Activated CD4-positive, alpha-beta memory T cell treated with anti-CD3 and anti-CD28 coated beads for 36 hours (primary cell): Measurements from ENCODE around the gene NELFB. TPM values are rescaled to one million over a fixed set of nuclear protein-coding genes. Genes with fewer than 3 reads are reported as not detected.

Source experiments
- CTCF ChIA-PET: fragments of 350-600 bp; sonication (Branson Sonifier 250); formaldehyde crosslinking; loops from one replicate; lab custom pipeline; 2021; ENCODE audit warnings: antibody characterized with exemption, inconsistent platforms; lab: Charles Lee
- POLR2A ChIA-PET: fragments of 350-600 bp; sonication (Branson Sonifier 250); formaldehyde crosslinking; loops from one replicate; lab custom pipeline; 2021; ENCODE audit warnings: antibody characterized with exemption; lab: Charles Lee
- DNase-seq: peaks from one replicate; pipeline ENCODE4 v3.0.0-alpha.2; 2020
- H3K27ac Mint-ChIP-seq: one replicate; pipeline ENCODE4 v1.8.0; 2021; ENCODE audit warnings: mixed read lengths
- H3K27me3 Mint-ChIP-seq: one replicate; pipeline ENCODE4 v1.8.0; 2021; ENCODE audit warnings: mixed read lengths
- H3K36me3 Mint-ChIP-seq: one replicate; pipeline ENCODE4 v1.8.0; 2021; ENCODE audit warnings: mixed read lengths
- H3K4me1 Mint-ChIP-seq: one replicate; pipeline ENCODE4 v1.8.0; 2021; ENCODE audit warnings: low read depth, mixed read lengths
- H3K4me3 Mint-ChIP-seq: one replicate; pipeline ENCODE4 v1.8.0; 2021; ENCODE audit warnings: mild to moderate bottlenecking, mixed read lengths
- H3K9me3 Mint-ChIP-seq: one replicate; pipeline ENCODE4 v1.8.0; 2021; ENCODE audit warnings: mixed read lengths
- intact Hi-C: fragments of 100-400 bp; cut with micrococcal nuclease; formaldehyde crosslinking; loops from one replicate; pipeline ENCODE4 v1.15.1; 2023
- total RNA-seq, 2 experiments: library from RNA; stranded (reverse); gene quantifications; one replicate each; pipeline ENCODE4 v1.2.3, GENCODE V29; 2021

Gene NELFB
- total RNA-seq, 2 experiments from 2014 or later: 57.2 to 57.9 TPM

GRCh38 chr9:137225699-137226331, 29.3 kb upstream of the NELFB start:
- peaks cover 5% of the 10 kb centered on the region for H3K4me1 Mint-ChIP-seq
- H3K27ac Mint-ChIP-seq: no peak overlapping the region
- CTCF ChIA-PET: interaction anchor here (0.6 to 6.6 kb wide), 9 partner anchors 11 to 196 kb away, joined by 3 to 54 read pairs (median 10); partner anchors contain the start of genes DPP7 and SSNA1
- POLR2A ChIA-PET: interaction anchor here (0.6 to 6.8 kb wide), 4 partner anchors 15 to 38 kb away, joined by 3 to 38 read pairs (median 3); partner anchors contain the start of genes SSNA1, TPRN and TUBB4B
- H3K4me3 Mint-ChIP-seq: no peak overlapping the region
- H3K9me3 Mint-ChIP-seq: no peaks in the 10 kb centered on the region
- peaks cover 5% of the 10 kb centered on the region for H3K27me3 Mint-ChIP-seq
- no peaks in the 10 kb centered on the region for H3K36me3 Mint-ChIP-seq
- intact Hi-C loops: no loop called here
- no peak for DNase-seq

DNA sequence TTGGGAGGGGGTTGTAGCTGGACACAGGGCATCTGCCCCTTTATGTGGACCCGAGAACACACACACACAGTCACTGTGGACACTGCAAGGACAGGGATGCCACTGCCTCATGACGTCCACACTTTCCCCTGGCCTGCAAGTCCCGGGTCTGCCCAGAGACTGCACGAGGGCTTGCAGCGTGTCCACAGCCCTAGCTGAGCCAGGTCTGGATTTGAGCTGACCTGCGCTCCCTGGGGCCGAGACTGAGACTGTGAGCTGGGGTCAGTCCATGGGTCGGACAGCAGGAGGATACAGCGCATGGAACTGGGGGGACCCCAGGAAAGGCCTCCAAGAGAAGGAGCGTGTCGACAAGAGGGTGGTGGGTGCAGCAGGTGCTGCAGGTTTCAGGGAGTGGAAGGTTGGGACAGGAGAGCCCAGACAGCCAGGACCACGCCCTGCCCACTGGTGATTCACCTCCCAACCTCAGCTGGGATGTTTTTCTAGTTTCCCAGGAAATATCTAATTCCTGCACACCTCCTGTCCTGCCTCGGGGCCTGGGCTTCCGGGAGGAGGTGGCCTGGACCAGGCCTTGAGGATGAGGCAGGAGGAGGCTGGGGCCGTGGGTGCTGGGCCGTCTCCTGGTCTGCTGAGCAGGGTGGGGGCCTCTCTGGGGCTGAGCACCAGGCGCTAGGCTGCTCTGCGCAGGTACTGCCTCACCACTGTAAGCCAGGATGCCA, 28.6 kb upstream of the NELFB start:
- POLR2A ChIA-PET: interaction anchor here (6.8 kb wide), 1 partner anchor 14 kb away, joined by 38 read pairs; the partner anchor contains the start of gene TUBB4B
- H3K9me3 Mint-ChIP-seq: no peaks in the 10 kb centered on the region
- peaks cover 5% of the 10 kb centered on the region for H3K27me3 Mint-ChIP-seq
- no peaks in the 10 kb centered on the region for H3K36me3 Mint-ChIP-seq
- intact Hi-C loops: no loop called here
- no peak overlapping the region for H3K27ac Mint-ChIP-seq
- no peak for DNase-seq
- H3K4me1 Mint-ChIP-seq: peaks cover 5% of the 10 kb centered on the region
- no peak overlapping the region for H3K4me3 Mint-ChIP-seq
- CTCF ChIA-PET: interaction anchor here (0.6 to 6.6 kb wide), 19 partner anchors 10 to 197 kb away, joined by 3 to 54 read pairs (median 5); partner anchors contain the start of genes DPP7, NDOR1, SSNA1 and TMEM203

GRCh38 chr9:137227054-137227852, 27.9 kb upstream of the NELFB start, which contains the start of gene RNF224:
TSS of gene RNF224 (plus strand) at chr9:137227502. CDS start at chr9:137228336, 834 bp downstream.
- Mint-ChIP-seq H3K4me3 (no peak within 1 kb of the TSS), H3K4me1 (peaks cover 5% of the 10 kb centered on the region), H3K27ac (peak within 1 kb of the TSS; percentile 64), H3K27me3 (peaks cover 5% of the 10 kb centered on the region), H3K36me3 (no peaks in the 10 kb centered on the region), H3K9me3 (no peaks in the 10 kb centered on the region)
- ChIA-PET CTCF (interaction anchor here (0.7 to 6.6 kb wide), 28 partner anchors 9 to 198 kb away, joined by 3 to 54 read pairs (median 4); partner anchors contain the start of genes DPP7, NDOR1, NELFB and TMEM203), POLR2A (interaction anchor here (0.6 to 6.8 kb wide), 2 partner anchors 14 to 107 kb away, joined by 3 to 38 read pairs; partner anchors contain the start of gene TUBB4B)
- intact Hi-C loops: no loop called here
- peak; percentile 86 for DNase-seq

DNA sequence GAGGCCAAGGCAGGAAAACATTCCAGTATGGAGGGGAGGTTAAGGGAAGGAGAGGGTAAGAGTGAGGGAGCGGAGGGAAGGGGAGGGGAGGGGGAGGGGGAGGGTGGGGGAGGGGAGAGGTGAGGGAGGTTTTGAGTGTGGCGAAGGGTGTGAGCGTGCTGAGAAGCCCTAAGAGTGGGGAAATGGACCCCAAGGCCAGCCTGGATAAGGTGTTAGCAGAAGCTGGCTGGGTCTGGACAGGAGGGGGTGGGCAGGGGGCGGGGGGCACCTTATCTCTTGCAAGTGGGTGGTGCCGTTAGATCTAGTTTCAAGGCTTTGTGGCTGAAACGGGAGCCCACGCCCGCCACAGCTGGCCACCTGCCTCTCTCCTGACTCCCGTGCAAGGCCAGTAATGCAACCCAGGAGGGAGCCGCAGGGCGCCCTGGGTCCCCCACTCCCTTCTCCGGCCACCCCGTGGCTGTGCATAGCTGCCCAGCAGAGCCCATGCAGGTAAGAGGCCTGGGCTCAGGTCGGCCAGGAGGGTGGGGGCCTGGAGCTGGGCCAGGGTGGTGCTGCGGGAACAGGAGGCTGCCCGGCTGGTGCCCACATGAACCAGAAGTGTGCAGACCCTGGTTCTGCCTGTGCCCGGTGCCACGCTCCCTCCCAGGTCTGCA, 27.1 kb upstream of the NELFB start:
- Mint-ChIP-seq H3K4me3 (no peak overlapping the region), H3K9me3 (no peaks in the 10 kb centered on the region), H3K36me3 (no peaks in the 10 kb centered on the region), H3K27me3 (peaks cover 5% of the 10 kb centered on the region), H3K4me1 (peaks cover 3% of the 10 kb centered on the region), H3K27ac (peak overlapping the region; percentile 64)
- ChIA-PET POLR2A (interaction anchor here (6.8 kb wide), 1 partner anchor 13 kb away, joined by 38 read pairs; the partner anchor contains the start of gene TUBB4B), CTCF (interaction anchor here (1.0 to 6.6 kb wide), 22 partner anchors 9 to 199 kb away, joined by 3 to 54 read pairs (median 4); partner anchors contain the start of genes DPP7, NDOR1, NELFB and TMEM203)
- intact Hi-C loops: no loop called here
- DNase-seq: no peak

GRCh38 chr9:137228506-137228967, 26.6 kb upstream of the NELFB start:
- POLR2A ChIA-PET: no interaction called here
- no peak overlapping the region for H3K27ac Mint-ChIP-seq
- H3K9me3 Mint-ChIP-seq: no peaks in the 10 kb centered on the region
- intact Hi-C loops: no loop called here
- peaks cover 2% of the 10 kb centered on the region for H3K4me1 Mint-ChIP-seq
- H3K27me3 Mint-ChIP-seq: peaks cover 5% of the 10 kb centered on the region
- no peaks in the 10 kb centered on the region for H3K36me3 Mint-ChIP-seq
- CTCF ChIA-PET: interaction anchor here (1.4 to 6.6 kb wide), 5 partner anchors 8 to 114 kb away, joined by 4 to 54 read pairs (median 15); partner anchors contain the start of genes DPP7, NDOR1, TMEM203 and TUBB4B
- H3K4me3 Mint-ChIP-seq: no peak overlapping the region
- DNase-seq: no peak

DNA sequence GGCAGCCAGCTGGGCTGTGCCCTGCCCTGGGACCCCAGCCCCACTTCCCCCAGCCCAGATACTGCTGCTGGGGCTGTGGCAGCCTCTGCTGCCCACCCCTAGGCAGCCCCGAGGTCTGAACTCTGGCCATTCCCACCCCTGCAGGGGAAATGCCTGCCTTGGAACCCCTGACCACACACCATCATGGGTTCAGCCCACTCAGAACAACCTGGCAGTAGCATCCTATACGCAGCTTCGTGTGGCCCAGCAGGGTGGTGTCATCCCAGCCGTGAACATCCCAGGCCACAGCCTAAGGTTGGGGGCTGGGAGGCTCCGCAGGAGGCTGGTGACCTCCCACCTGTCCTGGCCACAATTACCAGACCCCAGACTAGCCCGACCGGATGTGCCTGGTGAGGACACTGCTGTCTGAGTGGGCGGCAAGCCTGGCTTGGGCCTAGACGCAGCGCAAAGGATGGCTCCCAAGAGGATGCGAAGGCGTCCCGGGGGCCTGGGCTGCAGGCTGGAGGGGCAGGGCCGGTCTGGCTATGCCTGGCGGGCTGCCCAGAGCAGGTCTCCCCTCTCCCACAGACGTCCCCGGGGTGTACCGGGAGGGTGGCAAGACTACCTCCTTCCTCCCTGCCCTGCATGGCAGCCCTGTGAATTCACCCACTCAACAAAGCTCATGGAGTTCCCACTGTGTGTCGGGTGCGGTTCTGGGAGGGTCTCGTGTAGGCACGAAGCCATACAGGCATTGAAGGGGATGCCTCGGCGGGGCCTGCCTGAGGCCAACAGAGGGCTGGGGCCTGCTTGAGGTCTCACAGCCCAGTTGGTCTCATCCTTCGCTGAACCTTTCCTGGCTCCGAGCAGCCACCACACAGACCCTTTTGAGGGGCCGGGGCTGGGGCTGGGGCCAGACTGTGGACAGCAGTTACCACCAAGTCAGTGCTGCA, 25.9 kb upstream of the NELFB start:
- H3K36me3 Mint-ChIP-seq: no peaks in the 10 kb centered on the region
- H3K4me1 Mint-ChIP-seq: peaks cover 2% of the 10 kb centered on the region
- ChIA-PET POLR2A (no interaction called here), CTCF (interaction anchor here (0.8 to 3.5 kb wide), 3 partner anchors 10 to 111 kb away, joined by 3 to 16 read pairs (median 3); no protein-coding TSS in a partner anchor)
- H3K27me3 Mint-ChIP-seq: peaks cover 5% of the 10 kb centered on the region
- no peak overlapping the region for H3K4me3 Mint-ChIP-seq
- intact Hi-C loops: no loop called here
- no peak for DNase-seq
- H3K27ac Mint-ChIP-seq: no peak overlapping the region
- H3K9me3 Mint-ChIP-seq: no peaks in the 10 kb centered on the region

GRCh38 chr9:137229903-137230704, 25.0 kb upstream of the NELFB start:
- ChIA-PET POLR2A (no interaction called here), CTCF (interaction anchor here (0.8 to 1.1 kb wide), 2 partner anchors 9 to 41 kb away, joined by 3 read pairs; no protein-coding TSS in a partner anchor)
- peaks cover 2% of the 10 kb centered on the region for H3K4me1 Mint-ChIP-seq
- no peak for DNase-seq
- H3K4me3 Mint-ChIP-seq: no peak overlapping the region
- intact Hi-C loops: no loop called here
- H3K36me3 Mint-ChIP-seq: no peaks in the 10 kb centered on the region
- no peak overlapping the region for H3K27ac Mint-ChIP-seq
- no peaks in the 10 kb centered on the region for H3K9me3 Mint-ChIP-seq
- peaks cover 11% of the 10 kb centered on the region for H3K27me3 Mint-ChIP-seq

GRCh38 chr9:137230705-137231371, 24.3 kb upstream of the NELFB start, which contains the start of gene SLC34A3:
TSS of gene SLC34A3 (plus strand) at chr9:137230901. CDS start at chr9:137231703, 802 bp downstream.
- no peak for DNase-seq
- H3K4me1 Mint-ChIP-seq: peaks cover 2% of the 10 kb centered on the region
- ChIA-PET POLR2A (no interaction called here), CTCF (no interaction called here)
- H3K27ac Mint-ChIP-seq: no peak within 1 kb of the TSS
- H3K36me3 Mint-ChIP-seq: no peaks in the 10 kb centered on the region
- H3K9me3 Mint-ChIP-seq: no peaks in the 10 kb centered on the region
- H3K4me3 Mint-ChIP-seq: no peak within 1 kb of the TSS
- intact Hi-C loops: no loop called here
- peaks cover 13% of the 10 kb centered on the region for H3K27me3 Mint-ChIP-seq

DNA sequence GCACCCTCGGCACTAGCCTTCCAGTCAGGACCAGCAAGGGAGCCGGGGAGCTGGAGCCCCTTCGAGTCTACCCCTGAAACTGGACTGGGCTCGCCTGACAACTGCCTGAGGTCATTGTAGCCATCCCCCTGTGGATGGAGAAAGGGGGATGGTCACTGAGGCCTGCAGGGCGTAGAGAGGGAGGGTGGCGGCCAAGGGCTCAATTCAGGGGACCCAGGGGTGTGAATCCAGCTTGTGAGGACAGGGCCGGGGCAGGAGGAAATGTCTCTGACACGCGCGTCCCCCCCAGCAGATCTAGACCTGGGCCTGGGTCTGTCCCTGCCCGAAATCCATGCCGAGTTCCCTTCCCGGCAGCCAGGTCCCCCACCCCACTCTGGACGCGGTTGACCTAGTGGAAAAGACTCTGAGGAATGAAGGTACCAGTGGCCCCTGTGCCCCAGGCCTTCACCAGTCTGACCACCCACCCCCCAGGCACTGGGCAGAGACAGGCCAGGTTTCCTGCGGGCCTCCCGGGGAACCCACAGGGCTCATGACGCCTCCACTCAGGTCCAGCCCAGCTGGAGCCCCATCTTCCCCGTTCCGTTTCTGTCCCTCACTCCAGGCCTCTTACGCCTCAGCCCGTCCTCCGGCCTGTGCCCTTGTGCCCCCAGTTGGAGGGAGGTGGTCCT, 23.6 kb upstream of the NELFB start:
- Mint-ChIP-seq H3K27me3 (peaks cover 13% of the 10 kb centered on the region), H3K9me3 (no peaks in the 10 kb centered on the region), H3K36me3 (no peaks in the 10 kb centered on the region), H3K4me1 (peaks cover 2% of the 10 kb centered on the region), H3K4me3 (no peak overlapping the region), H3K27ac (no peak overlapping the region)
- intact Hi-C loops: no loop called here
- CTCF ChIA-PET: no interaction called here
- DNase-seq: no peak
- POLR2A ChIA-PET: no interaction called here
